ENCODE results near the gene TRMT2A.

DNA sequence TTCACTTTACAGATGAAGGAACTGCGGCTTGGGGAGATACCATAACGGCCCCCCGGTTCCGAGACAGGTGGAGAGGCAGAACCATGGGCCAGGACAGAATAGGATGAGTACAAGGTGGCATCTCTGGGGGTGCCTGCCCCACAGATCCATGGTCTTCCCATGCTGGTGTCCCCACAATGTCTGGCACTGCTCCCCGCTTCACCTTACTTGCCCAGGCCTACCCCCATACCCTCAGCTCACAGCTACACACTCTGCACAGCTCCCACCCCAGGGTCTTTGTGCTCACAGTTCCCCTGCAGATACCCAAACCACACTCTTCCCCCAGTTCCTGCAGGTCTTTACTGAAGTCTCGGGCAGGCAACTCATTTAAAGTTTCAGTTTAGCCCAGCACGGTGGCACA lies 48.4 kb downstream of the TRMT2A start:
- no peak for TF ChIP-seq ZNF622 (IDR thresholded peaks at IDR 0.05)
- TF ChIP-seq CBX3 (IDR thresholded peaks at IDR 0.05; ENCODE audit: borderline replicate concordance, low read depth), result no peak
- no peak for TF ChIP-seq EGR1 (IDR thresholded peaks at IDR 0.05; ENCODE audit: borderline replicate concordance in 1 of 2, low read depth in 2 of 2, low read length in 2 of 2)
- no peak for TF ChIP-seq IRF4 (IDR thresholded peaks at IDR 0.05; ENCODE audit: low read depth, low read length)
- TF ChIP-seq ZNF687 (IDR thresholded peaks at IDR 0.05), result no peak
- TF ChIP-seq, protein P1, sequence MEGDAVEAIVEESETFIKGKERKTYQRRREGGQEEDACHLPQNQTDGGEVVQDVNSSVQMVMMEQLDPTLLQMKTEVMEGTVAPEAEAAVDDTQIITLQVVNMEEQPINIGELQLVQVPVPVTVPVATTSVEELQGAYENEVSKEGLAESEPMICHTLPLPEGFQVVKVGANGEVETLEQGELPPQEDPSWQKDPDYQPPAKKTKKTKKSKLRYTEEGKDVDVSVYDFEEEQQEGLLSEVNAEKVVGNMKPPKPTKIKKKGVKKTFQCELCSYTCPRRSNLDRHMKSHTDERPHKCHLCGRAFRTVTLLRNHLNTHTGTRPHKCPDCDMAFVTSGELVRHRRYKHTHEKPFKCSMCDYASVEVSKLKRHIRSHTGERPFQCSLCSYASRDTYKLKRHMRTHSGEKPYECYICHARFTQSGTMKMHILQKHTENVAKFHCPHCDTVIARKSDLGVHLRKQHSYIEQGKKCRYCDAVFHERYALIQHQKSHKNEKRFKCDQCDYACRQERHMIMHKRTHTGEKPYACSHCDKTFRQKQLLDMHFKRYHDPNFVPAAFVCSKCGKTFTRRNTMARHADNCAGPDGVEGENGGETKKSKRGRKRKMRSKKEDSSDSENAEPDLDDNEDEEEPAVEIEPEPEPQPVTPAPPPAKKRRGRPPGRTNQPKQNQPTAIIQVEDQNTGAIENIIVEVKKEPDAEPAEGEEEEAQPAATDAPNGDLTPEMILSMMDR (IDR thresholded peaks at IDR 0.05 in 2 of 3, conservative IDR thresholded peaks at IDR 0.05 in 1 of 3; ENCODE audit: control insufficient read depth in 2 of 3, extremely low read depth in 1 of 3, insufficient read depth in 1 of 3, low read depth in 3 of 3, low read length in 3 of 3), result no peak
- no peak for TF ChIP-seq DPF2 (IDR thresholded peaks at IDR 0.05)

All from GM12878 (cell line).